HL-60/S4 treated with retinoic acid at 250 ng/mL for 4 days and 3 days (cell line): Measurements from ENCODE around the gene BTRC.

Experiments used
- in situ Hi-C: fragments of 300-500 bp; cut with MboI; formaldehyde crosslinking; loops from 2 replicates; pipeline ENCODE4 v1.7.0; 2022; ENCODE audit warnings: low sequenced_read_pairs

The BTRC gene

DNA sequence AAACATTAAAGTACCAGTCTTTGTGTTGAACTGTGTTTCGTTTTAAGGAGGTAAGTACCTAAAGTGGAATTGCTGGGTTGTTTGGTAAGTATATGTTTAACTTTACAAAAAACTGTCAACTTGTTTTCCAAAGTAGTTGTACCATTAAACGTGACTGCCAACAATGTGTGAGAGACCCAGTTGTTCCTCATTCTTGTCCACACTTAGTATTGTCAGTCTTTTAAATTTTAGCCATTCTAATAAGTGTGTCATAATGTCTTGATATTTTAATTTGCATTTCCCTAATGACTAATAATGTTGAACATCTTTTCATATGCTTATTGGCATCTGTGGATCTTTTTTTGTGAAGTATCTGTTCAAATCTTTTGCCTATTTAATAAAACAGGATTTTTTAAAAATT lies 159.8 kb downstream of the BTRC start:
- in situ Hi-C loops = no loop called here

DNA sequence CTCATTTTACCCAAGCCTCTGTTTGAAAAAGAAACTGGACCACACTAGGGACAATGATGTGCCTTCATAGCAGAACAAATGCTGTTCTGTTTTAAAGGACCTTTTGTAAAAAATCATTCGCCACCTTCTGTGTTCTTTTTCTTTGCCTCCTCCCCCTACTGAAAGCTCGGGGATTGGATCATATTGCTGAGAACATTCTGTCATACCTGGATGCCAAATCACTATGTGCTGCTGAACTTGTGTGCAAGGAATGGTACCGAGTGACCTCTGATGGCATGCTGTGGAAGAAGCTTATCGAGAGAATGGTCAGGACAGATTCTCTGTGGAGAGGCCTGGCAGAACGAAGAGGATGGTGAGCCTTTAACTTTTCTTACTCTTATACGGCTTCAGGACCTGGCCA lies 171.9 kb downstream of the BTRC start:
- in situ Hi-C loops = no loop called here

DNA sequence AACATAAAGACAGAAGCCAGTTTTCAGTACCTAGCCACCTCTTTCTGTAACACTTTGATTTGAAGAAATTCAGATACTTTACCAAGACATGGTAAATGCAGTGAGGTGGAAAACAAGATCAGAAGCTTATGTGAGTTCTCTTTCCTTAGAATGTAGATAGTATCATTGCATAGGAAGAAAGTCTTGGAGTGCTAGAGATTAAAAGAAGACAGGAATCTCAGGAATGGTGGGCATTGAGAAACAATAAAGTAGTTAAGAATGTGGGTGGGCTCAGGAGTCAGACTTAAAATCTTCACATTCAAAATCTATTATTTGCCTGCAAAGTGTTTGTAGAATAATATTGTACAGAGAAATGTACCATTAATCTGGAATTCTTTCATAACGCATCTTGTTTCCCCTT lies 175.2 kb downstream of the BTRC start:
- in situ Hi-C loops = no loop called here

DNA sequence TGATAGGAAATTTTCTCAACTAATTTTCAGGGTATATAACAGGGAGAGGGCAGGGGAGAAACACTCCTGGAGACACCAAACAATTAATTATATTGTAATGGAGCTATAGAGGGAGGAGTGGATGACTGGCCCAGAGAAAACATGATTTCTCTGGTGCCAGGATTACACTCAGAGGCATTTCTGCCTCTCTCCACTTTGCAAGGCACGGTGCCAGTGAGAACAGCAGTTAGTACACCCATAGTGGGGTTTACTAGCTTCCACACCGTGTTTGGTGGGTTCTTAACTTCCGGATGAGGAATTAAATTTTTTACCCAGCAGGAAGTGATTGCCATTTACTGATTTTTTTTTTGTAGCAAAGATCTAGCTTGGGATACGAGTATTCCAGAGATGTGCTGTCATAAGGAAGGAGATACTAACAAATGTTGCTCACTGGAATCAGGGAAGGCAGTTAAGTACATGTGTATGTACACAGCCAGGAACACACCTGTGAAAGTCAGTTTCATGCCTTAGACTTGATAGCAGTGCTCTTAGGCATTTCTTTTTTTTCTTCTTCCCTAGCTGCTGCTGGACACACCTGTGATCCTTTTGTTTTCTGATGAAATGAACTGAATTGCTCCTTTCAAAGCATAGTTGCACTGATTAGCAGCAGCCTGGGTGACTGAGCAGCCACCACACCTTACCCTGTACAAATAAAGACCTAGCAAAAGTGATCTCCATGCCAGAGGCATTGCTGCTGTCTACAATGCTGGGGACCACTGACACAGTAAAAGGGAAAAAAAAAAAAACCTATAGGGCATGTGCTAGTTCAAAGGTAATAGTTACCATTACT lies 176.0 kb downstream of the BTRC start:
- in situ Hi-C loops = no loop called here

DNA sequence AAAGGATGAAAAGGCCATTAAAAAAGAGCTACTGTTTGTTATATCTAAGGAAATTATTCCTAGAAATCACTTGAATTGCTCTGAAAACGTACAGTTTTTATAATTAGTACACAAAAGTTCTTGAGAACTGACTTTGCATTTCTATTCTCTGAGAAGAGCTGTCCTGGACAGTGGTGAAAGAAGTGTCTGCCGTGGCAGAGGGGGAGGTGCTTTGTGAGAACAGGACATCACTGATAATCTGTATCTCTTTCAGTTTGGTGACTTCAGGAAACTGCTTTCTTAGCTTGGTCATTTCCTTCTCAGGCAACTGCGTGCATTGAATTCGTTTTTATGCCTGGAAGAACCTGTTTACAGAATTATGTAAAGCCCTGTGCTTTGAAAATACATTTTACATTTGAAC lies 182.0 kb downstream of the BTRC start:
- in situ Hi-C loops = no loop called here

DNA sequence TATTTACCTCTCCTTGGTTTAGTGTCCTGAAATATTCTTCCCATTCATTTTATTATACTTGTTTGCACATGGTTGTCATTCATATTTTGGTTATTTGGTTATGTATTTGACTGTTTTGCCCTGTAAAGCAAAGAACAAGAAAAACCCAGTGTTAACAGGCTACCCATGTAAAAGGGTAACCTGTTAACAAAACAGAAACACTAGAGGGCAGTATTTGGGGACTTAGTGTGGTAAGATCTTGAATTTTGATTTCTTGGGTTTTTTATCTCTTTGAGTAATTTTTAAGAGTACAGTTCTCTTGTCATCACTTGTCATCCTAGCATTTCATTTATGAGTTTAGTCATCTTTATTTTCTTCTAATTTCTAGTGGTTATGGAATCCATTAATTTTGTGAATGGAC lies 182.8 kb downstream of the BTRC start:
- in situ Hi-C loops = no loop called here

DNA sequence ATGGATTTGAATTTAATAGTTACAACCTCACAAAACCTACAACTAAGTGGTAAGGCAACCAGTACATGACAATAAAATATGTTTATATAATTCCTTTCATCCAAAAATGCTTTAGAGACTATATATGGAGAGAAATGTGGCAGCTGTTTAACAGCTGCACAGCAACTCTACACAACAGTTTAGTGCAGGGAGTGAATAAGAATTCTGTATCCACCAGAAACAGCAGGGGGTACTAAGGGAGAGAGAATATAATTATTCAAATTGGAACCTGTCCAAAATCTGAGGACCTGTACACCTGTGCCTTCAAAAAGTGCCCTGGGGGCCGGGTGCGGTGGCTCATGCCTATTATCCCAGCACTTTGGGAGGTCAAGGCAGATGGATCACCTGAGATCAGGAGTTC lies 184.5 kb downstream of the BTRC start:
- in situ Hi-C loops = no loop called here

DNA sequence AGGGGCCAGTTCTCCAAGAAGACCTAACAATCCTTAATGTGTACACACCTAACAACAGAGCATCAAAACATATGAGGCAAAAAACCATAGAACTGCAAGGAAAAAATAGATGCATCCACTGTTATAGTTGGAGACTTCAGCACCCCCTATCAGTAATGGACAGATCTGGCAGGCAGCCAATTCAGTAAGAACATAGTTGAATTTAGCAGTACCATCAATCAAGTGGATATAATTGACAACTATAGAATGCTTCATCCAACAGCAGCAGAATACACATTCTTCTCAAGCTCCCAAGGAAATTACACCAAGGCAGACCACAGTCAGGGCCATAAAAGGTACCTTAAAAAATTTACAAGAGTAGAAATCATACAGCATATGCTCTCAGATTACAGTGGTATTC lies 191.9 kb downstream of the BTRC start:
- in situ Hi-C loops = no loop called here

DNA sequence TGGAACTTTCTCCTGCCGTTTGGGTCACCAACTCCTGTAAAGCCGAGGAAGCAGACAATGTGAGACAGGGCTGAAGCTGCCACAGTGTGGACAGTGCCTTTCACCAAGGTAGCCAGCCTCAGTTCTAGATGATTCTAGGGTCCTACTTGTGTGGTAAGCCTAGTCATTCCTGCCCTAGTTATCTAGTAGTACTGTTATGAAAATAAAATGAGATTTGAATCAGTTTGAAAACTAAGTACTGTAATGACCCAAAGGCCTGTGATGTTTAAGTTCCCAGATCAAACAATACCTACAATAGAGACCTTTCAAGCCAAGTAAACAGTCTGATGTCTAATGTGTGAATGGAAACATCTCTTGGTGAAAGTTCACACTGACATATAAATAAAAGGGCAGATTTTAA lies 197.0 kb downstream of the BTRC start:
- in situ Hi-C loops = no loop called here

DNA sequence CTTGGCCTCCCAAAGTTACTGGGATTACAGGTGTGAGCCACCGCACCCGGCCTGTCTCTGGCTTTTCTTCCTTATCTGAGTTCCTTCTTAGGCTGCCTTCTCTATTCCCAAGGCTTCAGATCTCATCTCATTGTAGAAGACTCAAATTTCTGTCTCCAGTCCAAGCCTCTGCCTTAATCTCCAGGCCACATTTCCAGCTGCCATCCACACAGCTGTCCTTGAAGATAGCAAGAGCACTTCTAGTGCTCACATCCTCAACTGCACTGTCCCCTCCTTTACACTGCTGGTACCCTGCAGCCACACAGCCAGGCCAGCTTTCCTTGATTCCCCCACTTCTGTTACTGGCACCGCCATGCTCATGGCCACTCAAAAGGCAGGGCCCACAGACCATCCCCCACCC lies 198.5 kb downstream of the BTRC start:
- in situ Hi-C loops = no loop called here

DNA sequence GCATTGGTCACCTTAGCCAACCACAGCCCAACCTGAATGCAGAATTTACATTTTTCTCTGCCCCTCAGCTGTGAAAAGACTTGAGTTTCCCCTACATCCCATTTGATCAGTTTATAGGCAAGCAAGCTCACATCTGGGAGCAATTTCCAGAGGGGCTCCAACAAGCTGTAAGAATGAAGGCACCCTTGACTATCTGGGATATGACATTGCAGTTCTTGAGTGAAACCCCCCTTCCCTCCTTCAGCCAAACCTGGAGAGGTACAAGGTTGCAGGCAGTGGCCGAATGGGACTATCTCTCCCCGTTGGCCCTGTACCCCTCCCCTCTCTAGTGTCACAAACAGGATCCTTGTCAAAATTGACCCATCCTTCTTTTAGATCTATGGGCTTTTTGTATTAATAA lies 203.6 kb downstream of the BTRC start:
- in situ Hi-C loops = no loop called here

DNA sequence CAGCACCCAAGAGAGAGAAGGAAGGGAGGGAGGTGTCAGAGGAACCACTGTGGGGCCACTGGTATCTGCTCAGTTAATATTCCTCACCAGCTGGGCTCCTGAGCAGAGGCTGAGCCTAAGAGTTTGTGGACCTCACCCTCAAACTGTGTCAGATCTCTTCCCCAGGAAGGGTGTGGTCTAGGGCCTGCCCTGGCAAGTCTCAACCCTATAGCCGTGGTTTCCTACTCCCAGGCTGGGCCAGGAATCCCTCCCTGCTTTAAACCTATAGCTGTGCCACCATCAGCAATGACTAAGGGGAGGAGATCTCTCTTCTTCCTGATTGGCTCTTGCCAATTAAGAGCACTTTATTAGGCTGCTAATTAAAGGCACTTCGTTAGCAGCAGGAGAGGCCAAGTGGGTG lies 204.2 kb downstream of the BTRC start:
- in situ Hi-C loops = no loop called here

DNA sequence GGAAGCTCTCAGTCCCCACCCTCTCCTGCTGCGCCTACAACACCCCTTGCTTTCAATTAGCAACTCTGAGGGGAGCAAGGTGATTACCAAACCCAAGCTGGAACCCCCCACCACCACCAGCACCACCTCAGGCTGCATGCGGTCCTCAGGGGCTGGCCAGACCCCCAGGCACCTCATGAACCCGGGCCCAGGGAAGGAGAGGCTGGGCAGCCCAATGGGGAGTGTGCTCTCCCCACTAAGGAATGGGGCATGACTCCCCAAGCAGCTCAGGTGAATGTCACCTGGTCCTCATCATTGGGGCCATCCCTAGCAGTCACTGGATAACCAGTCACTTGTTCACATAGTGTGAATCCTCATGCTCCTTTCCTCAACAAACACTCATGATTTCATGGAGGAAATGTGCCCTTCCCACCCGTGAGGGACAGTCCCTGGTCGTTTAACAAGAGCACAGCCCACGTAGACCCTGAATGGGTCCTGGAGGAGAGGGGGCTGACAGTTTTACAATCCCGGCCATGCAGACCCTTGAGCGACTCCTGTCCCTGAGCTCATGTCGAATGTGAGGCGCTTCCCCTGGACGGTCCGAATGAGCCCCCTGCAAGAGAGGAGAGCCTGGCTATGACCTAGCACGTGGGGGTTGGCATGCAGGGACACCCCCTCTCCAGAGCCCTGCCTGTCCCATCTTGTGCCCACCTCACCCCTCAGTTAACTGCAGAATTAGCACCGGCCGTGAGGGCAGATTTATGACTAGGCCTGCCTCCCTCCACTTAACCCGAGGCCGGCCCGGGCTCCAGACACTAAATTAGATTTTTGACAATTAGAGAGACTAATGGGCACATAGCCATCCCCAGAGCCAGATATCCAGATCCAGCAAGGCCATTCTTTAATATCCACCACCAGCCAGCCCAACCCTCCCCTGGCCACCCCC lies 205.0 kb downstream of the BTRC start:
- in situ Hi-C loops = no loop called here

DNA sequence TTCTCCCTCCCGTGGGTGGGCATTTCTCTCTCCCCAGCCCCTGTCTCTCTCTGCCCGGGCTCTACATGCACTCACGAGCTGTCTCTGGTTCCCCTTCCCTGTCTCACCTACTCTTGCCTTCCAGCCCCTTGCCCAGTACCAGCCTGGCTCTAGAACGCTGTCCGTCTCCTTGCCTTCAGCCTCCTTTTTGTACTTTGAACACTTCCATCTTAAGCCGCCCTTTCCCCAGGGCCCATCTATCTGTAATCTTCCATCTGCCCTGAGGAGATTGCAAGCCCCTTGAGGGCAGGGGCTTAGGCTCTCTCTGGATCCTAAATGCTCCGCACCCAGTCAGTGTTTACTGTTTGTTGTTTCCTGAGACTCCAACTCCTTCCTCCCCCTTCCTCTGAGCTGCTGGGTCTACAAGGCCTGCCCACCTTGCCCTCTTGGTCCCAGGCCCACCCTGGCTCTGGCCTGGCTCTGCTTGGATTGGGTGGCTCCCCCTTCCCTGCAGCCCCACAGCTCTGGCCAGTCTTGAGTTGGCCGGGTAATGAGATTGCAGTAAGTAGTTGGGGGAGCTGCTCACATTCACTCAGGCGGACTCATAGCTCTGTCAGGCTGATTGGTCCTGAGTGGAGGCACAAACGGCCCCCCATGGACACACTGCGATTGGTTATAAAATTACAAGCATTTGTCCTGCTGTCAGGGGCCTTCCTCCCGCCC lies 205.8 kb downstream of the BTRC start:
- in situ Hi-C loops = no loop called here

DNA sequence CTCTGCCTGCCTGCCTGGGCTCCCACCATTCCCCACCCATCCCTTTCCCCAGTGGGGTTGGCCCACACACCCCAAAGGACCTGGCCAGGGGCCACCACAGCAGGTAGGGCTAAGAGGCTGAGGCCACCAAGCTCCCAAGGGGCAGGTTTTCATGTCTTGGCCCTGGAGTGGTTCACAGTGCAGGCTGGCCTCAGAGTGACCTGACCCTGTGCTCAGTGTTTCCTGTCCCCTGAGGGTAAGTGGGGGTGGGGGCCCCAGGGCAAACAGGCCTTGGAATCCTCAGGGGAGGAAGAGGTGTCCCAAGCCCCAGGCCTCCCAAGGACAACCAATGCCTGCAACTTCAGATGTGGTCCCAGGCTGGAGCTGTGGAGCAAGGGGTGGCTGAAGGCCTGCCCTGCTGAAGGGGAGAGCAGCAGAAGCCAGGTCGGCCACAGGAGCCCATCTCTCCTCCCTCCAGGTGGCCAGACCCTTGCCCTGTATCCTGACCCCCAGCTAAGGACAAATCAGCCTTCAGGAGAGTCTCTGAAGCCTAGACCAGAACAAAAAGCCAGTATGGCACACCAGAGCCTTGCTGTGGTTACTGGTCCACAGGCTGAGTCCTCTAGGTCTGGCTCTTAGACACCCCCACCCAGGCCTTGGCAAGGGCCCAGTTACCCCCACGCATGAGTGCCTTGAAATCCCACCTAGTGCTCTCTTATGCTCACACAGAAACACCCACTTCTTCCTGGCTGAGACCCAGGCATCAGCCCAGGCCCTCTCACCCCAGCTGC lies 206.5 kb downstream of the BTRC start:
- in situ Hi-C loops = no loop called here

DNA sequence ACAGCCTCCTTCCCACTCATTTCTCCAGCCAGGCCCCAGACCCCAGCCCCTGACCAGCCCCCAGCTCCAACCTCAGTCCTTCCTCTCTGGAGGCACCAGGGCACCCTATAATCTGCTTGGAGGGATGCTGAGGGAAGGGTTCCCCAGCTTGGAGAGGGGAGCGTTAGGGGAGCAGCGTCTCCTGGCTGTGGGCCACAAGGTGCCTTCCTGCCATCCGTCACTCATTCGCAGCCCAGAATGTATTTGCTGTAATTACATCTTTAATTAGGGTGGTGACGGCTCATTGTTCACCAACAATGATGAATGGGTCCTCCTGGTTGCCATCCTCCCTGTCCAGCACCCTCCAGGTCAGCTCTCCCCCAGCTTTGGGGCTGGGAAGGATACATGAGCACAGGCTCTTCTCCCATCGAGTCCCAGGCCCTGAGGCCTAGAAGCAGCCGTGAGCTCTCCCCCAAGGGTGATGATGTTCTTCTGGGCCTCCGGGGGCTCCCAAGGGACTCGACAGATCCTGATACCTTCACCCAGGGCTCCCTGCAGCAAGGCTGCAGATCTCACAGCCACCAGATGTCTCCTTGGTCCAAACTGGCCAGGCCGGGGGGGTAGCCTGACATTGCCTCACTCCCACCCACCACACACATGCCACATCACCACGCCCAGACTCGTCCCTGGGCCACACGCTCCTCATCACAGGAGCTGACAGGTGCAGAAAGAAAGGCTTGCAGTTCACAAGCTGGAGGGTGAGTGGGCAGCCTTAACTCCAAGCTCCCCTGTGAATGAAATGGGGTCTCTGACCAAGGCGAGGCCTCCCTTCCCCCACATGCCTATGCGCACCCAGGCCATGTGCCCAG lies 207.3 kb downstream of the BTRC start:
- in situ Hi-C loops = no loop called here

DNA sequence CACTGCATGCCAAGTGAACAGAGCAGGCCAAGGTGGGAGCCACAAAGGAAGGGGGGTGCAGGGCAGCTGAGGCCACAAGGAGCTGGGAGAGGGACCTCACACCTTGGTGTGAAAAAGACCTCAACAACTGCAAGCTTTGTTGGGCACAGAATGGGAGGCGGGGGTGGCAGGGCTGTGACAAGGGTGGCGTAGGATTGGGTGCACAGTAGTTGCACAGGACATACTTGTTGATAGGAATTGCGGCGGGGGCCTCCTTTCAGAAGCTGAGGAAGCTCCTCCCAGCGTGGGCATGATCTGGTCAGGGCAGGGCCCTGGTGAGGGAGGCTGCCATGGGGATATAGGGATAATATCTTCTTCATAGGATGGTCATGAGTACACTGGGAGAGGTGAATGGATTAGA lies 208.3 kb downstream of the BTRC start:
- in situ Hi-C loops = no loop called here

DNA sequence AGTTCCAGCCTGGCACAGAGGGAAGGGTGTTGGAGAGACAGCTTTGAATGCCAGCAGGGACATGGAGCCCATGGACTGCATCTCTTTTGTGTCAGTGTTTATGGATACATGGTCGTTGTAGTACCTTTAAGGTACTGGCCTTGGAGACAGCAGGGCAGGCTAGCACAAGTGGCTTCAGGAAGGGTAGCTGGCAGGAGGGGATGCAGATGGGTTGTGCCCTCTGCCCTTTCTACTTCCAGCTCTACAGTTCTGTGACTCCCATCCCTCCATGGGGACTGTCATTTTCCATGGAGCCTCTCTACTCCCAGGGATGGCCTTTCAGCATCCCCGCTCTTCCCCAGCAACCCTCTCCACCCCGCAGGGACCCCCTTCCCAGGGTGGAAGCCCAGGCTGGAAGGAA lies 209.0 kb downstream of the BTRC start:
- in situ Hi-C loops = no loop called here

DNA sequence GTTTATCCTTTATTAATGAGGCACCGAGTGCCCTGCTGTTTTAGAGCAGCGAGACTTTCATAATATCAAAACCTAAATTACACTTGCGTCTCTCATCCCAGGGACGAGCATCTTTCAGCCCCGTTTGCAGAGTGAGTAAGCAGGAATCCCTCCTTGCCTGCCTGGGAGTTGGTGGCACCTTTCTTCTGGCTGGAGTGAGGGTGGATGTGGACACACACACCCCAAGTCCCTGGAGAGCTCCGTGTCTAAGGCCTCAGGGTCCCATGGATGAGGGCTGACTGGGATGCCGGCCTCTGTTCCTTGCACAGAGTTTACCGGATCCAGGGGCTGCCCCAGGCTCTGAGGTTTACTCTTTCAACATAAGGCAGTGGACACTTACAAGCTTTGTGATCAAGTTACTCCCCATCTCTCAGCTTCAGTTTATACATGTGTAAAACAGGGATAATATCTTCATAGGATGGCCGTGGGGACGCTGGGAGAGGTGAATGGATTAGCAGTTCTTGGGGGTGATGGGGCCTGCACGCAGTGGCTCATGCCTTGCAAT lies 209.6 kb downstream of the BTRC start:
- in situ Hi-C loops = no loop called here
